H9 (cell line): ENCODE data around the gene ACRV1. TPM values are rescaled to one million over a fixed set of nuclear protein-coding genes. Genes with fewer than 3 reads are reported as not detected.

Source experiments
- DNase-seq: peaks from one replicate; pipeline ENCODE4 v3.0.0-alpha.2; 2017
- H2AFZ ChIP-seq: one replicate; pipeline ENCODE4 v1.6.1; 2013; ENCODE audit warnings: mild to moderate bottlenecking, low read length, control low read depth, moderate library complexity
- H2AK5ac ChIP-seq: 2 replicates; pipeline ENCODE4 v1.6.1; 2013; ENCODE audit warnings: low read length, control low read depth, mixed read lengths; ENCODE audit not compliant: insufficient read length
- H2BK120ac ChIP-seq: one replicate; pipeline ENCODE4 v1.6.1; 2013; ENCODE audit warnings: low read depth, mild to moderate bottlenecking, low read length, control low read depth, inconsistent platforms; ENCODE audit not compliant: poor library complexity, severe bottlenecking
- H2BK12ac ChIP-seq: 2 replicates; pipeline ENCODE4 v1.6.1; 2013; ENCODE audit warnings: low read length, control low read depth, mixed read lengths, low read depth; ENCODE audit not compliant: insufficient read length
- H2BK15ac ChIP-seq: 2 replicates; pipeline ENCODE4 v1.6.1; 2013; ENCODE audit warnings: low read depth, low read length, control low read depth
- H2BK20ac ChIP-seq: one replicate; pipeline ENCODE4 v1.6.1; 2013; ENCODE audit warnings: low read depth, mild to moderate bottlenecking, low read length, control low read depth, inconsistent platforms; ENCODE audit not compliant: poor library complexity, severe bottlenecking
- H2BK5ac ChIP-seq: 2 replicates; pipeline ENCODE4 v1.6.1; 2013; ENCODE audit warnings: low read length, control low read depth, mixed read lengths; ENCODE audit not compliant: insufficient read length
- H3K14ac ChIP-seq: 2 replicates; pipeline ENCODE4 v1.6.1; 2013; ENCODE audit warnings: low read length, control low read depth; ENCODE audit not compliant: insufficient read depth
- H3K18ac ChIP-seq: 2 replicates; pipeline ENCODE4 v1.6.1; 2013; ENCODE audit warnings: low read depth, mild to moderate bottlenecking, mixed read lengths, low read length, control low read depth; ENCODE audit not compliant: insufficient read length
- H3K23ac ChIP-seq: 2 replicates; pipeline ENCODE4 v1.6.1; 2013; ENCODE audit warnings: low read length, control low read depth, mixed read lengths, low read depth; ENCODE audit not compliant: insufficient read length
- H3K23me2 ChIP-seq: 2 replicates; pipeline ENCODE4 v1.6.1; 2013; ENCODE audit warnings: low read depth, mild to moderate bottlenecking, mixed read lengths, low read length, control low read depth; ENCODE audit not compliant: insufficient read length, poor library complexity, severe bottlenecking
- H3K27ac ChIP-seq: 2 replicates; pipeline ENCODE4 v1.5.1; 2013; ENCODE audit warnings: low read length, control low read depth, mixed read lengths, low read depth; ENCODE audit not compliant: insufficient read length
- H3K27me3 ChIP-seq: 2 replicates; pipeline ENCODE4 v1.6.1; 2013; ENCODE audit warnings: low read length, control low read depth, inconsistent platforms; ENCODE audit not compliant: insufficient read depth
- H3K4ac ChIP-seq: 2 replicates; pipeline ENCODE4 v1.6.1; 2013; ENCODE audit warnings: low read depth, mild to moderate bottlenecking, control low read depth, inconsistent platforms, low read length, moderate library complexity
- H3K4me1 ChIP-seq: 2 replicates; pipeline ENCODE4 v1.6.1; 2013; ENCODE audit warnings: low read length, control low read depth, inconsistent platforms; ENCODE audit not compliant: insufficient read depth
- H3K4me2 ChIP-seq: 2 replicates; pipeline ENCODE4 v1.6.1; 2013; ENCODE audit warnings: low read length, control low read depth, mixed read lengths; ENCODE audit not compliant: insufficient read length, insufficient read depth
- H3K56ac ChIP-seq: 2 replicates; pipeline ENCODE4 v1.6.1; 2013; ENCODE audit warnings: low read depth, mild to moderate bottlenecking, mixed read lengths, low read length, control low read depth; ENCODE audit not compliant: insufficient read length
- H3K79me1 ChIP-seq: 2 replicates; pipeline ENCODE4 v1.6.1; 2013; ENCODE audit warnings: low read depth, mild to moderate bottlenecking, moderate library complexity, low read length, control low read depth, inconsistent platforms; ENCODE audit not compliant: insufficient read depth, poor library complexity, severe bottlenecking
- H3K79me2 ChIP-seq: 2 replicates; pipeline ENCODE4 v1.6.1; 2013; ENCODE audit warnings: low read length, control low read depth, inconsistent platforms; ENCODE audit not compliant: insufficient read depth
- H3K9ac ChIP-seq: 2 replicates; pipeline ENCODE4 v1.6.1; 2013; ENCODE audit warnings: low read length, control low read depth, mixed read lengths; ENCODE audit not compliant: insufficient read length; ENCODE audit errors: extremely low read depth
- H3K9me3 ChIP-seq: one replicate; pipeline ENCODE4 v1.6.1; 2013; ENCODE audit warnings: low read depth, low read length, inconsistent platforms; ENCODE audit not compliant: control insufficient read depth
- H3T11ph ChIP-seq: one replicate; pipeline ENCODE4 v1.6.1; 2013; ENCODE audit warnings: mild to moderate bottlenecking, low read length, control low read depth, inconsistent platforms
- H4K20me1 ChIP-seq: one replicate; pipeline ENCODE4 v1.6.1; 2013; ENCODE audit not compliant: control insufficient read depth, insufficient read length, insufficient read depth
- H4K5ac ChIP-seq: 2 replicates; pipeline ENCODE4 v1.6.1; 2013; ENCODE audit warnings: low read depth, mild to moderate bottlenecking, mixed read lengths, low read length, control low read depth; ENCODE audit not compliant: insufficient read length
- H4K8ac ChIP-seq: replicated peaks from 2 replicates; pipeline ENCODE4 v1.6.1; 2013; ENCODE audit warnings: low read length, control low read depth, mixed read lengths, low read depth; ENCODE audit not compliant: insufficient read length
- H4K91ac ChIP-seq: 2 replicates; pipeline ENCODE4 v1.6.1; 2013; ENCODE audit warnings: low read depth, mild to moderate bottlenecking, moderate library complexity, mixed read lengths, low read length, control low read depth; ENCODE audit not compliant: insufficient read length
- H3K27ac Mint-ChIP-seq, 3 experiments: 2 replicates in 2 of 3; 3 replicates in 1 of 3; pipeline ENCODE4 v1.8.0; 2020 to 2021; ENCODE audit warnings: mixed read lengths in 3 of 3, mild to moderate bottlenecking in 1 of 3, moderate library complexity in 1 of 3
- H3K27me3 Mint-ChIP-seq: 2 replicates; pipeline ENCODE4 v1.8.0; 2021; ENCODE audit warnings: low read depth, mild to moderate bottlenecking, moderate library complexity, mixed read lengths
- H3K36me3 Mint-ChIP-seq, 3 experiments: 2 replicates in 2 of 3; 3 replicates in 1 of 3; pipeline ENCODE4 v1.8.0; 2020 to 2021; ENCODE audit warnings: low read depth in 3 of 3, mixed read lengths in 3 of 3; ENCODE audit not compliant: insufficient read depth in 1 of 3
- H3K4me1 Mint-ChIP-seq, 2 experiments: 2 replicates each; pipeline ENCODE4 v1.8.0; 2020; ENCODE audit warnings: mixed read lengths in 2 of 2
- H3K4me3 Mint-ChIP-seq, 2 experiments: 2 replicates in 1 of 2; 3 replicates in 1 of 2; pipeline ENCODE4 v1.8.0; 2020 to 2021; ENCODE audit warnings: mild to moderate bottlenecking in 2 of 2, mixed read lengths in 2 of 2, moderate library complexity in 1 of 2
- H3K9me3 Mint-ChIP-seq, 2 experiments: 2 replicates in 1 of 2; 3 replicates in 1 of 2; pipeline ENCODE4 v1.8.0; 2020; ENCODE audit warnings: mild to moderate bottlenecking in 2 of 2, mixed read lengths in 2 of 2, moderate library complexity in 1 of 2
- WGBS: extraction: QIAGEN DNeasy Blood & Tissue Kit; methylation state at CpG from one replicate; pipeline ENCODE4 v1.1.7; 2013; ENCODE audit warnings: missing lambda C conversion rate, low lambda C conversion rate, mixed read lengths; ENCODE audit not compliant: insufficient read length; ENCODE audit errors: extremely low coverage; 5-methylcytosine and 5-hydroxymethylcytosine counted together
- total RNA-seq: library from RNA; stranded (reverse); gene quantifications from 2 replicates; pipeline ENCODE4 v1.2.1, GENCODE V29; 2021
- TF ChIP-seq, protein P1 (sequence below): fragments of 200-600 bp; sonication (generic); conservative IDR thresholded peaks from 3 replicates; pipeline ENCODE4 v1.8.0; 2021; ENCODE audit warnings: antibody characterized with exemption, mild to moderate bottlenecking

The ACRV1 gene
- total RNA-seq, 1 experiment from 2014 or later = not detected

GRCh38 chr11:125694951-125695350 is 14.3 kb upstream of the ACRV1 start:
- H2BK15ac ChIP-seq = no peak overlapping the region
- H3K4me3 Mint-ChIP-seq = no peak overlapping the region

More at GRCh38 chr11:125694951-125695350, 14.3 kb upstream of the ACRV1 start:
- TF ChIP-seq, protein P1, sequence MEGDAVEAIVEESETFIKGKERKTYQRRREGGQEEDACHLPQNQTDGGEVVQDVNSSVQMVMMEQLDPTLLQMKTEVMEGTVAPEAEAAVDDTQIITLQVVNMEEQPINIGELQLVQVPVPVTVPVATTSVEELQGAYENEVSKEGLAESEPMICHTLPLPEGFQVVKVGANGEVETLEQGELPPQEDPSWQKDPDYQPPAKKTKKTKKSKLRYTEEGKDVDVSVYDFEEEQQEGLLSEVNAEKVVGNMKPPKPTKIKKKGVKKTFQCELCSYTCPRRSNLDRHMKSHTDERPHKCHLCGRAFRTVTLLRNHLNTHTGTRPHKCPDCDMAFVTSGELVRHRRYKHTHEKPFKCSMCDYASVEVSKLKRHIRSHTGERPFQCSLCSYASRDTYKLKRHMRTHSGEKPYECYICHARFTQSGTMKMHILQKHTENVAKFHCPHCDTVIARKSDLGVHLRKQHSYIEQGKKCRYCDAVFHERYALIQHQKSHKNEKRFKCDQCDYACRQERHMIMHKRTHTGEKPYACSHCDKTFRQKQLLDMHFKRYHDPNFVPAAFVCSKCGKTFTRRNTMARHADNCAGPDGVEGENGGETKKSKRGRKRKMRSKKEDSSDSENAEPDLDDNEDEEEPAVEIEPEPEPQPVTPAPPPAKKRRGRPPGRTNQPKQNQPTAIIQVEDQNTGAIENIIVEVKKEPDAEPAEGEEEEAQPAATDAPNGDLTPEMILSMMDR = no peak
- Histone ChIP-seq H3K4me1 (no peaks in the 10 kb centered on the region), H4K91ac (no peak overlapping the region), H3K4ac (no peak overlapping the region), H3K18ac (no peak overlapping the region), H2AK5ac (no peak overlapping the region), H2BK5ac (no peak overlapping the region), H4K8ac (no peak overlapping the region), H3K23me2 (no peaks in the 10 kb centered on the region), H3K9me3 (no peaks in the 10 kb centered on the region), H3K9ac (no peak overlapping the region), H3K56ac (no peak overlapping the region), H3K4me2 (no peak overlapping the region), H2AFZ (no peak overlapping the region), H3K27ac (no peak overlapping the region), H2BK20ac (no peak overlapping the region), H3K23ac (no peak overlapping the region), H3K79me2 (no peaks in the 10 kb centered on the region), H2BK12ac (no peak overlapping the region), H4K20me1 (no peaks in the 10 kb centered on the region), H2BK120ac (no peak overlapping the region), H3K27me3 (no peaks in the 10 kb centered on the region), H4K5ac (no peak overlapping the region), H3T11ph (no peak overlapping the region), H3K79me1 (no peaks in the 10 kb centered on the region), H3K14ac (no peak overlapping the region)
- H3K27ac Mint-ChIP-seq = no peak overlapping the region
- WGBS = no CpG with 5 or more reads among the region's 2 CpGs
- peaks cover 0 to 3% of the 10 kb centered on the region in 2 experiments; a peak in 1 of 4 replicates for H3K4me1 Mint-ChIP-seq
- no peaks in the 10 kb centered on the region; a peak in 1 of 5 replicates for H3K9me3 Mint-ChIP-seq
- H3K27me3 Mint-ChIP-seq = no peaks in the 10 kb centered on the region
- no peak for DNase-seq
- peaks cover 0 to 4% (median 4%) of the 10 kb centered on the region in 3 experiments; a peak in 3 of 7 replicates for H3K36me3 Mint-ChIP-seq
